Gastroesophageal sphincter (tissue), 4 donors: ENCODE measurements around the gene GRM7. TPM values are rescaled to one million over a fixed set of nuclear protein-coding genes. Genes with fewer than 3 reads are reported as not detected.

Experiments
- ATAC-seq: fragments of 150-250 bp; one replicate; pipeline ENCODE4 v1.9.1; 2016; ENCODE audit warnings: mild to moderate bottlenecking, moderate library complexity
- H3K27ac ChIP-seq, 4 donors: fragments of 200-600 bp; sonication (generic) in 3 of 4; 1 replicate in 3 of 4; 2 replicates in 1 of 4; pipeline ENCODE4 v1.5.1; 2016 to 2019
- H3K27me3 ChIP-seq: fragments of 200-600 bp; sonication (generic); one replicate; pipeline ENCODE4 v1.5.1; 2019
- H3K36me3 ChIP-seq, 2 donors: fragments of 200-600 bp; sonication (generic); one replicate each; pipeline ENCODE4 v1.5.1; 2019; ENCODE audit warnings: control low read depth in 1 of 2
- H3K4me1 ChIP-seq, 3 donors: fragments of 200-600 bp; sonication (generic); 1 replicate in 2 of 3; 2 replicates in 1 of 3; pipeline ENCODE4 v1.5.1; 2016 to 2019; ENCODE audit warnings: control low read depth in 2 of 3
- H3K4me3 ChIP-seq, 2 donors: fragments of 200-600 bp; sonication (generic); one replicate each; pipeline ENCODE4 v1.5.1; 2019; ENCODE audit warnings: mild to moderate bottlenecking in 1 of 2, moderate library complexity in 1 of 2
- H3K9me3 ChIP-seq, 3 donors: fragments of 200-600 bp; sonication (generic); one replicate each; pipeline ENCODE4 v1.5.1; 2017 to 2019; ENCODE audit warnings: control low read depth in 2 of 3
- CTCF ChIP-seq, 4 experiments: fragments of 200-600 bp in 2 of 4; fragments of 450-650 bp in 2 of 4; sonication (generic) in 1 of 4; IDR thresholded peaks; one replicate each; pipeline ENCODE4 v1.5.1; 2017 to 2019; ENCODE audit warnings: antibody characterized with exemption in 4 of 4, mild to moderate bottlenecking in 2 of 4, moderate library complexity in 2 of 4
- EP300 ChIP-seq: sonication (generic); formaldehyde crosslinking; IDR thresholded peaks from one replicate; pipeline ENCODE4 v1.6.1; 2017; ENCODE audit warnings: antibody characterized with exemption, mild to moderate bottlenecking
- POLR2A ChIP-seq, 2 donors: fragments of 450-650 bp; IDR thresholded peaks; one replicate each; pipeline ENCODE4 v1.6.1; 2017; ENCODE audit warnings: antibody characterized with exemption in 2 of 2, mild to moderate bottlenecking in 2 of 2, moderate library complexity in 1 of 2
- POLR2AphosphoS5 ChIP-seq: sonication (generic); formaldehyde crosslinking; IDR thresholded peaks from one replicate; pipeline ENCODE4 v1.6.1; 2017; ENCODE audit warnings: antibody characterized with exemption
- WGBS, 2 donors: methylation state at CpG; one replicate each; pipeline ENCODE4 v1.1.5; 2018; ENCODE audit warnings: low coverage in 1 of 2; 5-methylcytosine and 5-hydroxymethylcytosine counted together
- total RNA-seq, 4 donors: library from RNA; depleted of rRNA; stranded (reverse); fragments of >200 nt; gene quantifications; one replicate each; pipeline ENCODE4 v1.1.0, GENCODE V29; 2016

GRM7 gene
- total RNA-seq, 4 donors from 2014 or later, result 0.40 to 7.6 TPM; not detected in 2

GRCh38 chr3:7112523-7113056, 251.7 kb downstream of the GRM7 start:
- WGBS, 2 donors, result 90 to 100% methylated on average over 1 of the region's 1 CpG
- Histone ChIP-seq H3K4me3 (no peak overlapping the region), H3K4me1 (no peaks in the 10 kb centered on the region), H3K27me3 (no peaks in the 10 kb centered on the region), H3K27ac (no peak overlapping the region), H3K9me3 (no peaks in the 10 kb centered on the region), H3K36me3 (no peaks in the 10 kb centered on the region)
- TF ChIP-seq POLR2A (IDR thresholded peaks at IDR 0.05) (no peak), CTCF (IDR thresholded peaks at IDR 0.05) (no peak), EP300 (no peak), POLR2AphosphoS5 (no peak)
- ATAC-seq, result no peak

- Histone ChIP-seq H3K9me3 (no peaks in the 10 kb centered on the region), H3K27me3 (no peaks in the 10 kb centered on the region), H3K27ac (no peak overlapping the region), H3K4me1 (no peaks in the 10 kb centered on the region), H3K4me3 (no peak overlapping the region), H3K36me3 (no peaks in the 10 kb centered on the region)
- no peak for ATAC-seq
- TF ChIP-seq CTCF (IDR thresholded peaks at IDR 0.05), result peak in 1 of 4 experiments; percentile 16
- TF ChIP-seq POLR2AphosphoS5, result no peak
- no peak for TF ChIP-seq EP300
- TF ChIP-seq POLR2A (IDR thresholded peaks at IDR 0.05), result no peak
- 64 to 78% methylated on average over 6 to 8 of the region's 8 CpGs for WGBS, 2 donors
Observed at GRCh38 chr3:7144697-7145308, 283.9 kb downstream of the GRM7 start.

- H3K27ac ChIP-seq, result no peak overlapping the region
- ATAC-seq, result no peak
- H3K27me3 ChIP-seq, result no peaks in the 10 kb centered on the region
- no peaks in the 10 kb centered on the region for H3K4me1 ChIP-seq
- no peaks in the 10 kb centered on the region for H3K9me3 ChIP-seq
- H3K4me3 ChIP-seq, result no peak overlapping the region
- TF ChIP-seq POLR2AphosphoS5, result no peak
- no peak for TF ChIP-seq CTCF (IDR thresholded peaks at IDR 0.05)
- no peak for TF ChIP-seq EP300
- no peak for TF ChIP-seq POLR2A (IDR thresholded peaks at IDR 0.05)
- H3K36me3 ChIP-seq, result no peaks in the 10 kb centered on the region
- 61 to 88% methylated on average over 3 to 5 of the region's 5 CpGs for WGBS, 2 donors
Observed at GRCh38 chr3:7146529-7146928, 285.6 kb downstream of the GRM7 start.

GRCh38 chr3:7158516-7158915, 297.6 kb downstream of the GRM7 start:
- H3K4me3 ChIP-seq, result no peak overlapping the region
- peaks cover 0 to 11% (median 0%) of the 10 kb centered on the region in 3 donors for H3K4me1 ChIP-seq
- WGBS, 2 donors, result 90 to 93% methylated on average over 2 of the region's 2 CpGs
- no peak overlapping the region for H3K27ac ChIP-seq
- TF ChIP-seq POLR2A (IDR thresholded peaks at IDR 0.05) (no peak), CTCF (IDR thresholded peaks at IDR 0.05) (no peak), POLR2AphosphoS5 (no peak), EP300 (no peak)
- H3K36me3 ChIP-seq, result no peaks in the 10 kb centered on the region
- no peaks in the 10 kb centered on the region for H3K27me3 ChIP-seq
- ATAC-seq, result no peak
- H3K9me3 ChIP-seq, result no peaks in the 10 kb centered on the region

GRCh38 chr3:7160689-7161088, 299.8 kb downstream of the GRM7 start:
- WGBS, 2 donors, result 70 to 100% methylated on average over 2 of the region's 2 CpGs
- H3K27ac ChIP-seq, result no peak overlapping the region
- no peaks in the 10 kb centered on the region for H3K36me3 ChIP-seq
- ATAC-seq, result no peak
- H3K4me1 ChIP-seq, result peaks cover 0 to 11% (median 0%) of the 10 kb centered on the region in 3 donors
- H3K9me3 ChIP-seq, result no peaks in the 10 kb centered on the region
- no peaks in the 10 kb centered on the region for H3K27me3 ChIP-seq
- no peak overlapping the region for H3K4me3 ChIP-seq
- TF ChIP-seq POLR2A (IDR thresholded peaks at IDR 0.05) (no peak), EP300 (no peak), POLR2AphosphoS5 (no peak), CTCF (IDR thresholded peaks at IDR 0.05) (no peak)
